Caco-2 (cell line): Measurements from ENCODE around the gene CD9. TPM values are rescaled to one million over a fixed set of nuclear protein-coding genes. Genes with fewer than 3 reads are reported as not detected.
A peak's percentile ranks its signal among the peaks of the same experiment; 100 is the strongest.

Source experiments
- BruUV-seq: library from RNA; stranded (reverse); fragments of 400-500 nt; replicated peaks from 2 replicates; lab custom pipeline; 2021; lab: Mats Ljungman, UMichigan
- CTCF ChIA-PET: fragments of 300-600 bp; sonication (Branson Sonifier 250); formaldehyde crosslinking; loops from one replicate; lab custom pipeline; 2022; ENCODE audit warnings: antibody characterized with exemption; lab: Charles Lee
- POLR2A ChIA-PET: fragments of 300-600 bp; sonication (Branson Sonifier 250); formaldehyde crosslinking; loops from one replicate; lab custom pipeline; 2022; ENCODE audit warnings: antibody characterized with exemption; lab: Charles Lee
- DNase-seq, 2 experiments: peaks; one replicate each; pipeline versions ENCODE4 v3.0.0 to v3.0.0-alpha.2; 2020 to 2022
- H3K27me3 ChIP-seq: replicated peaks from 2 replicates; pipeline ENCODE4 v1.6.0; 2011; ENCODE audit warnings: low read length; ENCODE audit not compliant: control insufficient read depth, insufficient read depth
- H3K36me3 ChIP-seq: 2 replicates; pipeline ENCODE4 v1.5.1; 2011; ENCODE audit warnings: low read length; ENCODE audit not compliant: control insufficient read depth, insufficient read depth
- H3K4me1 ChIP-seq: fragments of 250-450 bp; sonication (Bioruptor Pico); 2 replicates; pipeline ENCODE4 v1.5.1; 2020; ENCODE audit warnings: mild to moderate bottlenecking
- H3K4me3 ChIP-seq: 2 replicates; pipeline ENCODE4 v1.5.1; 2011; ENCODE audit warnings: low read depth, mild to moderate bottlenecking, control low read depth, low read length
- H3K9me3 ChIP-seq: fragments of 250-450 bp; sonication (Bioruptor Pico); 2 replicates; pipeline ENCODE4 v1.5.1; 2020; ENCODE audit warnings: mild to moderate bottlenecking, moderate library complexity
- H3K27ac Mint-ChIP-seq: one replicate; pipeline ENCODE4 v1.8.0; 2022; ENCODE audit warnings: mixed read lengths; ENCODE audit not compliant: unreplicated experiment
- H3K27me3 Mint-ChIP-seq: one replicate; pipeline ENCODE4 v1.8.0; 2022; ENCODE audit warnings: mixed read lengths; ENCODE audit not compliant: insufficient read depth, unreplicated experiment
- H3K36me3 Mint-ChIP-seq: one replicate; pipeline ENCODE4 v1.8.0; 2022; ENCODE audit warnings: mild to moderate bottlenecking, mixed read lengths; ENCODE audit not compliant: insufficient read depth, unreplicated experiment
- H3K4me1 Mint-ChIP-seq: one replicate; pipeline ENCODE4 v1.8.0; 2022; ENCODE audit warnings: low read depth, mixed read lengths; ENCODE audit not compliant: unreplicated experiment
- H3K4me3 Mint-ChIP-seq: one replicate; pipeline ENCODE4 v1.8.0; 2022; ENCODE audit warnings: mild to moderate bottlenecking, moderate library complexity, mixed read lengths; ENCODE audit not compliant: unreplicated experiment
- H3K9me3 Mint-ChIP-seq: one replicate; pipeline ENCODE4 v1.8.0; 2022; ENCODE audit warnings: mixed read lengths; ENCODE audit not compliant: unreplicated experiment
- intact Hi-C: fragments of 100-400 bp; cut with micrococcal nuclease; formaldehyde crosslinking; loops from one replicate; pipeline ENCODE4 v1.10.0; 2022; ENCODE audit not compliant: unreplicated experiment
- total RNA-seq: library from RNA; stranded (reverse); gene quantifications from 2 replicates; pipeline ENCODE4 v1.2.3, GENCODE V29; 2022
- TF ChIP-seq, protein P1 (sequence below), 2 experiments: fragments of 200-600 bp in 1 of 2; IDR thresholded peaks; 1 replicate in 1 of 2; 2 replicates in 1 of 2; pipeline versions ENCODE4 v1.5.1 to v1.8.0; 2011 to 2022; ENCODE audit warnings: antibody characterized with exemption in 1 of 2, control low read depth in 1 of 2, inconsistent platforms in 1 of 2, low read depth in 1 of 2, low read length in 1 of 2, mild to moderate bottlenecking in 1 of 2, moderate library complexity in 1 of 2; ENCODE audit not compliant: insufficient read depth in 1 of 2, severe bottlenecking in 1 of 2, unreplicated experiment in 1 of 2

Gene CD9
- total RNA-seq, 1 experiment from 2014 or later: 170 TPM

DNA sequence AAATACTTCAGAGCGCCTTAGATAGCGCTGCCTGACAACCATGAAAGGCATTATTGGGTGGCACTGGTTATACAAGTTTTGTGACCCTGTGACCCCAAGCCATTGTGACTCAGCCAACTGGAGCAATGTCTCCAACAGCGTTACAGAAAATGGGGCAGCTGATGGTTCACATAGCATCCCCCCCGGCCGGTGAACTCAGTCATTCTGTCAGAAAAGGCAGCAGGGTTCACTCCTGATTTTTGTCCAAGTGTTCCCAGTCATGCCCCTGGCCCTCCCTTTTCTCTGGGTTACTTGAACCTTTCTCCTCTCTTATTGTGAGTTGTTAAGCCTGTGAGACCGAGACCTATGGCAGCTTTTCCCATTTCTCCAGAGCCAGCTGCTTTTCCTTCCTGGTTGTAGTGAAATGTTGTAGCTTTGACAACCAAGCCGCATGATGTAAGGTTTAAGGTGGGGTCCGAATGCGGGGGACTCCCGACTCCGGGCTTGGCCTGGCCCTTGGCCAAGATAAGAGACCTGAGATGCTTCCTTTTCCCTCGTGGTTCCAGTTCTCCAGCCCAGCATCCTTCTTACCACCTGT lies 22.0 kb downstream of the CD9 start:
- H3K27ac Mint-ChIP-seq: peak overlapping the region; percentile 73
- H3K36me3 ChIP-seq: peaks cover 2% of the 10 kb centered on the region; the same call in 1 of the 2 replicates
- no peak overlapping the region for H3K4me3 Mint-ChIP-seq
- intact Hi-C loops: no loop called here
- peaks cover 67% of the 10 kb centered on the region for H3K4me1 ChIP-seq
- no peaks in the 10 kb centered on the region for H3K27me3 ChIP-seq
- peak; percentile 70 to 71 for DNase-seq
- BruUV-seq: no TSS peak
- TF ChIP-seq, protein P1, sequence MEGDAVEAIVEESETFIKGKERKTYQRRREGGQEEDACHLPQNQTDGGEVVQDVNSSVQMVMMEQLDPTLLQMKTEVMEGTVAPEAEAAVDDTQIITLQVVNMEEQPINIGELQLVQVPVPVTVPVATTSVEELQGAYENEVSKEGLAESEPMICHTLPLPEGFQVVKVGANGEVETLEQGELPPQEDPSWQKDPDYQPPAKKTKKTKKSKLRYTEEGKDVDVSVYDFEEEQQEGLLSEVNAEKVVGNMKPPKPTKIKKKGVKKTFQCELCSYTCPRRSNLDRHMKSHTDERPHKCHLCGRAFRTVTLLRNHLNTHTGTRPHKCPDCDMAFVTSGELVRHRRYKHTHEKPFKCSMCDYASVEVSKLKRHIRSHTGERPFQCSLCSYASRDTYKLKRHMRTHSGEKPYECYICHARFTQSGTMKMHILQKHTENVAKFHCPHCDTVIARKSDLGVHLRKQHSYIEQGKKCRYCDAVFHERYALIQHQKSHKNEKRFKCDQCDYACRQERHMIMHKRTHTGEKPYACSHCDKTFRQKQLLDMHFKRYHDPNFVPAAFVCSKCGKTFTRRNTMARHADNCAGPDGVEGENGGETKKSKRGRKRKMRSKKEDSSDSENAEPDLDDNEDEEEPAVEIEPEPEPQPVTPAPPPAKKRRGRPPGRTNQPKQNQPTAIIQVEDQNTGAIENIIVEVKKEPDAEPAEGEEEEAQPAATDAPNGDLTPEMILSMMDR (IDR thresholded peaks at IDR 0.05; ENCODE audit: insufficient read depth in 1 of 2, low read depth in 1 of 2, low read length in 1 of 2, severe bottlenecking in 1 of 2, unreplicated experiment in 1 of 2): no peak
- peaks cover 38% of the 10 kb centered on the region for H3K36me3 Mint-ChIP-seq
- no peaks in the 10 kb centered on the region for H3K27me3 Mint-ChIP-seq
- POLR2A ChIA-PET: interaction anchor here (0.6 kb wide), 1 partner anchor 80 kb away, joined by 3 read pairs; no protein-coding TSS in a partner anchor
- peaks cover 52% of the 10 kb centered on the region for H3K4me1 Mint-ChIP-seq
- H3K4me3 ChIP-seq: no peak overlapping the region
- CTCF ChIA-PET: interaction anchor here (1.2 to 2.6 kb wide), 4 partner anchors 21 to 155 kb away, joined by 4 to 11 read pairs (median 4); partner anchors contain the start of gene CD9
- no peaks in the 10 kb centered on the region for H3K9me3 Mint-ChIP-seq
- no peaks in the 10 kb centered on the region for H3K9me3 ChIP-seq

DNA sequence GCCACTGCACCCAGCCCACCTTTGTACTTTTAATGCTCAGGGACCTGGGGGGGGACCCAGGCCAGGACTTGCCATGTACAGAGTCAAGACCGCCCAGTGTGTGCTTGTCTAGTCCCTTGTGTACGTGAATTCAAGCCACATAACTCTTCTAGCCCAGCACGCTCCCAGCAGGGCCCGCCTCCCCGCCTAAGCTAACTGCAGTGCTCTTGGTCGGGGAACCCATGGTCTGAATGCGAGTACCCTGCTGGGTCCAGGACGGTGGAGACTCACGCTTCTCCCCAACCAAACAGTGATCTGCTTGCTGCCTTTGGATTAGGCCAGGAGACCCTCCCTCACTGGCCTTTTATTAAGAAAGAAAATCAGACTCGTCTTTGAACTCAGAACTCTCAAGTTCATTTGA lies 23.3 kb downstream of the CD9 start:
- Histone ChIP-seq H3K27me3 (no peaks in the 10 kb centered on the region), H3K36me3 (peaks cover 4% of the 10 kb centered on the region), H3K4me3 (no peak overlapping the region), H3K4me1 (peaks cover 72% of the 10 kb centered on the region), H3K9me3 (no peaks in the 10 kb centered on the region)
- Mint-ChIP-seq H3K27ac (peak overlapping the region; percentile 73), H3K27me3 (no peaks in the 10 kb centered on the region), H3K36me3 (peaks cover 41% of the 10 kb centered on the region), H3K4me3 (no peak overlapping the region), H3K4me1 (peaks cover 54% of the 10 kb centered on the region), H3K9me3 (no peaks in the 10 kb centered on the region)
- intact Hi-C loops: no loop called here
- ChIA-PET POLR2A (no interaction called here), CTCF (interaction anchor here (0.6 to 1.0 kb wide), 2 partner anchors 30 to 37 kb away, joined by 3 to 4 read pairs; no protein-coding TSS in a partner anchor)
- no peak for DNase-seq
- TF ChIP-seq, protein P1 (IDR thresholded peaks at IDR 0.05; ENCODE audit: insufficient read depth in 1 of 2, low read depth in 1 of 2, low read length in 1 of 2, severe bottlenecking in 1 of 2, unreplicated experiment in 1 of 2): no peak
- BruUV-seq: no TSS peak

DNA sequence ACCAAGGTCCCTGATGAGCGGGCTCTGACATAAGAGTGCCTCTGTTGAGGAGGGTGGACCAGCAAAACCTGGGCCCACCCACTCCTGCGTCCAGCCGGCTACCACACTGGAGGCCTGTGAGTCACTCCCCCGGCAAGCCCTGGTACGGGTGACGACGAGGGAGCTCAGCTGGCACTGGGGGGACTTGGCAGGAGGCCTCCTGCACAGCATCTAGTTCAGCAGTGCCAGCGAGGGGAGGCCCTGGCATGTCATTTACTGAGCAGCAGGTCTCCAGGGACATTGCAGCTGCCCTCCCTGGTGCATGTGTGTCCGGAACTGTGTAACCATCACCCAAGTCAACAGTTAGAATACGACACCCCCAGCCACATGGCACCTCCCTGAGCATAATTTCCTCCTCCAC lies 24.4 kb downstream of the CD9 start:
- DNase-seq: no peak
- peaks cover 31% of the 10 kb centered on the region for H3K36me3 Mint-ChIP-seq
- Histone ChIP-seq H3K9me3 (no peaks in the 10 kb centered on the region), H3K36me3 (peaks cover 4% of the 10 kb centered on the region), H3K4me1 (peaks cover 74% of the 10 kb centered on the region), H3K27me3 (no peaks in the 10 kb centered on the region), H3K4me3 (no peak overlapping the region)
- POLR2A ChIA-PET: no interaction called here
- no peaks in the 10 kb centered on the region for H3K9me3 Mint-ChIP-seq
- peaks cover 56% of the 10 kb centered on the region for H3K4me1 Mint-ChIP-seq
- no peak overlapping the region for H3K4me3 Mint-ChIP-seq
- BruUV-seq: no TSS peak
- CTCF ChIA-PET: no interaction called here
- H3K27me3 Mint-ChIP-seq: no peaks in the 10 kb centered on the region
- TF ChIP-seq, protein P1 (IDR thresholded peaks at IDR 0.05; ENCODE audit: insufficient read depth in 1 of 2, low read depth in 1 of 2, low read length in 1 of 2, severe bottlenecking in 1 of 2, unreplicated experiment in 1 of 2): no peak
- intact Hi-C loops: no loop called here
- H3K27ac Mint-ChIP-seq: peak overlapping the region; percentile 73
